ENCODE data around the gene NCAPD3. TPM values are rescaled to one million over a fixed set of nuclear protein-coding genes. Genes with fewer than 3 reads are reported as not detected.

NCAPD3 gene
- total and polyA plus RNA-seq, 2 donors (not counting 3 experiments of a cell fraction or from before 2014, with no cell fraction given) = 22.6 to 43.8 TPM

GRCh38 chr11:134155946-134156865, 67.6 kb downstream of the NCAPD3 start:
- BruUV-seq (replicated peaks) = no TSS peak
- no peak for FAIRE-seq
- peaks cover 5 to 18% of the 10 kb centered on the region in 2 experiments for H3K36me3 ChIP-seq (ENCODE audit: control insufficient read depth in 2 of 2, extremely low read depth in 1 of 2, insufficient read depth in 2 of 2, low read length in 2 of 2)

More at GRCh38 chr11:134155946-134156865, 67.6 kb downstream of the NCAPD3 start:
- Histone ChIP-seq H4K20me1 (replicated peaks; ENCODE audit: control insufficient read depth, extremely low read depth, insufficient read depth, low read length) (no peaks in the 10 kb centered on the region), H3K4me3 (replicated peaks in 1 of 3; ENCODE audit: insufficient read depth in 1 of 3, low read depth in 1 of 3, low read length in 3 of 3) (no peak overlapping the region), H3K27ac (ENCODE audit: insufficient read depth, low read depth, low read length) (no peak overlapping the region), H3K4me1 (ENCODE audit: control insufficient read depth, extremely low read depth, insufficient read depth, low read length) (no peaks in the 10 kb centered on the region), H3K27me3 (ENCODE audit: control insufficient read depth in 2 of 2, insufficient read depth in 2 of 2, low read length in 2 of 2) (no peaks in the 10 kb centered on the region), H3K9ac (replicated peaks; ENCODE audit: extremely low read depth, insufficient read depth, low read length) (no peak overlapping the region), H2AFZ (ENCODE audit: low read depth, low read length) (no peak overlapping the region), H3K9me1 (replicated peaks; ENCODE audit: control insufficient read depth, extremely low read depth, insufficient read depth, low read length) (no peaks in the 10 kb centered on the region), H3K79me2 (ENCODE audit: control insufficient read depth, insufficient read depth, low read length) (no peaks in the 10 kb centered on the region), H3K9me3 (replicated peaks; ENCODE audit: control insufficient read depth, insufficient read depth, low read length) (no peaks in the 10 kb centered on the region), H3K4me2 (ENCODE audit: insufficient read depth, low read length) (no peak overlapping the region)
- no peak for TF ChIP-seq POLR2AphosphoS5 (IDR thresholded peaks at IDR 0.05; ENCODE audit: insufficient read depth, low read depth, low read length)
- TF ChIP-seq GATA2 (IDR thresholded peaks at IDR 0.05; ENCODE audit: insufficient read depth, insufficient read length, low read depth, low read length) = no peak
- TF ChIP-seq MYC (IDR thresholded peaks at IDR 0.05; ENCODE audit: low read depth, low read length) = no peak
- no peak for TF ChIP-seq FOS (IDR thresholded peaks at IDR 0.05; ENCODE audit: borderline replicate concordance, insufficient read depth, low read length)
- no peak for TF ChIP-seq MAX (IDR thresholded peaks at IDR 0.05; ENCODE audit: insufficient read depth, insufficient read length)
- TF ChIP-seq EZH2 (IDR thresholded peaks at IDR 0.05; ENCODE audit: borderline replicate concordance, low read depth, low read length, severe bottlenecking) = no peak
- TF ChIP-seq JUN (IDR thresholded peaks at IDR 0.05; ENCODE audit: borderline replicate concordance, insufficient read depth, insufficient read length, low read depth) = no peak
- TF ChIP-seq POLR2A (IDR thresholded peaks at IDR 0.05; ENCODE audit: low read depth, low read length) = no peak
- no peak for TF ChIP-seq CTCF (IDR thresholded peaks at IDR 0.05; ENCODE audit: extremely low read depth in 1 of 2, insufficient read depth in 1 of 2, low read depth in 1 of 2, low read length in 2 of 2)
- POLR2A ChIA-PET = no interaction called here
- intact Hi-C loops (cut with micrococcal nuclease) (no loop called here), dilution Hi-C loops (cut with MboI; ENCODE audit: extremely low pct_ligation_motif_present, low sequenced_read_pairs) (no loop called here)
- CTCF ChIA-PET = interaction anchor here (1.7 kb wide), 1 partner anchor 106 kb away, joined by 4 read pairs; no protein-coding TSS in a partner anchor
- no peak for DNase-seq (ENCODE audit: low read depth, low spot score)
